ENCODE results near the gene GRM4.

DNA sequence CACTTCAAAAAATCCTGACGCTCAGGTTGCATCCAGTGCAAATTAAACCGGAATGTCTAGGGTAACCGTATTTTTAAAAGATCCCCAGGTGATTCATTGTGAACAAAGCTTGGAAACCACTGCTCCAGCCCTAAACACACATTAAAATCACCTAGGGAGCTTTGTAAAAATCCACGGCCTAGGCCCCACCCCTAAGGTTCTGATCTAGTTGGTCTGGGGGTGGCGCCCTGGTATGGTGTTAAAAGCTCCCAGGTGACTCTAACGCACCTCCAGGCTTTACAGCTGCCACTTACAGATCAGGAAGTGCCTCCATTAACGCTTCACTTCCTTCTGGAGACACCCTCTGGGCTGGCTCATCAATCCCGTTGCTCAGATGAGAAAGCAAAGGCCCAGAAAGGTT is 92.2 kb downstream of the GRM4 start:
- TF ChIP-seq EZH2 (IDR thresholded peaks at IDR 0.05; ENCODE audit: low read length, unreplicated experiment) = no peak
- TF ChIP-seq CTCF (conservative IDR thresholded peaks at IDR 0.05; ENCODE audit: low read depth, low read length) = no peak
- TF ChIP-seq EZH2phosphoT487 (IDR thresholded peaks at IDR 0.05; ENCODE audit: borderline replicate concordance, low read length) = no peak
